Measurements from ENCODE around the gene FAM89B. TPM values are rescaled to one million over a fixed set of nuclear protein-coding genes. Genes with fewer than 3 reads are reported as not detected.

FAM89B gene
- total and polyA plus RNA-seq, 2 donors (not counting 3 experiments of a cell fraction or from before 2014, with no cell fraction given) = 63.1 to 153 TPM

DNA sequence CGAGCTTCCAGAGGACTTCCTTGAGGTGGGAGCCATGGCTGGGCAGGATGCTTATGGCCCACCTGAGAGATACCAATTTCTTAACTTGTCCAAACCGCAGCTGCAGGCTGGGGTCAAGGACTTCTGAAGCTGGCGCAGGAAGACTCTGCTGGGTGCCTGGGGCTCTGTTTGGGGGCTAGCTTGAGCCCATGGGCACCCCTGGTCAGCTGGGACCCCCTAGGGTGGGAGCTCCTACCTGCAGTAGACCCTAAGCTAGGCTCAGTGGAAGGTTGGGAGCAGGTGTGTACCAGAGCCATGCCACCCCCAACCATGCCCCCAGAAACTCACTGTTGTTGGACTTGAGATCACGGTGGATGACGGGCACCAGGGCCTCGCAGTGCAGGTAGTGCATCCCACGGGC, 40.4 kb downstream of the FAM89B start:
- peaks cover 57% of the 10 kb centered on the region for H3K4me1 ChIP-seq (ENCODE audit: control insufficient read depth, extremely low read depth, insufficient read depth, low read length)
- intact Hi-C loops (cut with micrococcal nuclease) (no loop called here), dilution Hi-C loops (cut with MboI; ENCODE audit: extremely low pct_ligation_motif_present, low sequenced_read_pairs) (no loop called here)
- H3K9me3 ChIP-seq (replicated peaks; ENCODE audit: control insufficient read depth, insufficient read depth, low read length) = no peaks in the 10 kb centered on the region
- H3K27ac ChIP-seq (ENCODE audit: insufficient read depth, low read depth, low read length) = peak overlapping the region; percentile 85
- ChIA-PET POLR2A (no interaction called here), CTCF (interaction anchor here (1.6 to 6.2 kb wide), 3 partner anchors 18 to 25 kb away, joined by 5 to 54 read pairs (median 5); partner anchors contain the start of genes KCNK7 and SIPA1)
- FAIRE-seq (no peak), DNase-seq (ENCODE audit: low read depth, low spot score) (no peak)
- peaks cover 79% of the 10 kb centered on the region for H3K79me2 ChIP-seq (ENCODE audit: control insufficient read depth, insufficient read depth, low read length)
- peaks cover 1 to 23% of the 10 kb centered on the region in 2 experiments for H3K36me3 ChIP-seq (ENCODE audit: control insufficient read depth in 2 of 2, extremely low read depth in 1 of 2, insufficient read depth in 2 of 2, low read length in 2 of 2)
- BruUV-seq (replicated peaks) = no TSS peak
- peak overlapping the region; percentile 69 for H3K9ac ChIP-seq (replicated peaks; ENCODE audit: extremely low read depth, insufficient read depth, low read length)
- peak overlapping the region; percentile 88 for H3K4me2 ChIP-seq (ENCODE audit: insufficient read depth, low read length)
- TF ChIP-seq, protein P1, sequence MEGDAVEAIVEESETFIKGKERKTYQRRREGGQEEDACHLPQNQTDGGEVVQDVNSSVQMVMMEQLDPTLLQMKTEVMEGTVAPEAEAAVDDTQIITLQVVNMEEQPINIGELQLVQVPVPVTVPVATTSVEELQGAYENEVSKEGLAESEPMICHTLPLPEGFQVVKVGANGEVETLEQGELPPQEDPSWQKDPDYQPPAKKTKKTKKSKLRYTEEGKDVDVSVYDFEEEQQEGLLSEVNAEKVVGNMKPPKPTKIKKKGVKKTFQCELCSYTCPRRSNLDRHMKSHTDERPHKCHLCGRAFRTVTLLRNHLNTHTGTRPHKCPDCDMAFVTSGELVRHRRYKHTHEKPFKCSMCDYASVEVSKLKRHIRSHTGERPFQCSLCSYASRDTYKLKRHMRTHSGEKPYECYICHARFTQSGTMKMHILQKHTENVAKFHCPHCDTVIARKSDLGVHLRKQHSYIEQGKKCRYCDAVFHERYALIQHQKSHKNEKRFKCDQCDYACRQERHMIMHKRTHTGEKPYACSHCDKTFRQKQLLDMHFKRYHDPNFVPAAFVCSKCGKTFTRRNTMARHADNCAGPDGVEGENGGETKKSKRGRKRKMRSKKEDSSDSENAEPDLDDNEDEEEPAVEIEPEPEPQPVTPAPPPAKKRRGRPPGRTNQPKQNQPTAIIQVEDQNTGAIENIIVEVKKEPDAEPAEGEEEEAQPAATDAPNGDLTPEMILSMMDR (IDR thresholded peaks at IDR 0.05; ENCODE audit: extremely low read depth in 1 of 2, insufficient read depth in 1 of 2, low read depth in 1 of 2, low read length in 2 of 2) = no peak
- TF ChIP-seq GATA2 (IDR thresholded peaks at IDR 0.05; ENCODE audit: insufficient read depth, insufficient read length, low read depth, low read length) = no peak
- no peak for TF ChIP-seq MYC (IDR thresholded peaks at IDR 0.05; ENCODE audit: low read depth, low read length)
- TF ChIP-seq JUN (IDR thresholded peaks at IDR 0.05; ENCODE audit: borderline replicate concordance, insufficient read depth, insufficient read length, low read depth) = no peak
- no peak for TF ChIP-seq FOS (IDR thresholded peaks at IDR 0.05; ENCODE audit: borderline replicate concordance, insufficient read depth, low read length)
- TF ChIP-seq EZH2 (IDR thresholded peaks at IDR 0.05; ENCODE audit: borderline replicate concordance, low read depth, low read length, severe bottlenecking) = no peak
- TF ChIP-seq POLR2AphosphoS5 (IDR thresholded peaks at IDR 0.05; ENCODE audit: insufficient read depth, low read depth, low read length) = no peak
- no peak for TF ChIP-seq POLR2A (IDR thresholded peaks at IDR 0.05; ENCODE audit: low read depth, low read length)
- TF ChIP-seq, protein P2, sequence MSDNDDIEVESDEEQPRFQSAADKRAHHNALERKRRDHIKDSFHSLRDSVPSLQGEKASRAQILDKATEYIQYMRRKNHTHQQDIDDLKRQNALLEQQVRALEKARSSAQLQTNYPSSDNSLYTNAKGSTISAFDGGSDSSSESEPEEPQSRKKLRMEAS (IDR thresholded peaks at IDR 0.05; ENCODE audit: insufficient read depth, insufficient read length) = no peak
- no peaks in the 10 kb centered on the region for H3K27me3 ChIP-seq (ENCODE audit: control insufficient read depth in 2 of 2, insufficient read depth in 2 of 2, low read length in 2 of 2)
- H4K20me1 ChIP-seq (replicated peaks; ENCODE audit: control insufficient read depth, extremely low read depth, insufficient read depth, low read length) = no peaks in the 10 kb centered on the region
- H3K4me3 ChIP-seq (replicated peaks in 1 of 3; ENCODE audit: insufficient read depth in 1 of 3, low read depth in 1 of 3, low read length in 3 of 3) = peak overlapping the region; percentile 81 to 87 (median 81)
- H3K9me1 ChIP-seq (replicated peaks; ENCODE audit: control insufficient read depth, extremely low read depth, insufficient read depth, low read length) = no peaks in the 10 kb centered on the region
- H2AFZ ChIP-seq (ENCODE audit: low read depth, low read length) = no peak overlapping the region

All from endothelial cell of umbilical vein (primary cell).